Astrocyte (in vitro differentiated cells and primary cell): ENCODE results near the gene CNPY2.

Source experiments
- CTCF ChIP-seq: IDR thresholded peaks from 2 replicates; pipeline ENCODE4 v1.5.1; 2011; ENCODE audit warnings: low read depth, mild to moderate bottlenecking, inconsistent platforms, low read length, moderate library complexity; ENCODE audit not compliant: insufficient read depth
- EZH2 ChIP-seq: IDR thresholded peaks from 2 replicates; pipeline ENCODE4 v1.6.1; 2012; ENCODE audit warnings: mild to moderate bottlenecking, low read length, inconsistent platforms; ENCODE audit not compliant: insufficient read depth

- TF ChIP-seq CTCF (no peak), EZH2 (no peak)
Observed at GRCh38 chr12:56339158-56339422, 23.3 kb upstream of the CNPY2 start.
